Measurements from ENCODE around the gene COL6A2. TPM values are rescaled to one million over a fixed set of nuclear protein-coding genes. Genes with fewer than 3 reads are reported as not detected.
"Not testable (repeated sequence)": the region's sequence is repeated elsewhere in the genome, so short reads cannot be mapped to it uniquely, and the experiment has no call there.

The COL6A2 gene
- total and polyA plus RNA-seq, 2 experiments from 2014 or later = 650 to 1,939 TPM

- no peak overlapping the region for H2AFZ ChIP-seq
- H3K27ac ChIP-seq = no peak overlapping the region
- H3K4me2 ChIP-seq (ENCODE audit: unreplicated experiment) = no peak overlapping the region
- H3K27me3 ChIP-seq (replicated peaks; ENCODE audit: insufficient read depth) = no peaks in the 10 kb centered on the region
- no peak overlapping the region for H3K4me3 ChIP-seq
- H3K9me3 ChIP-seq (ENCODE audit: low read depth) = no peaks in the 10 kb centered on the region
- DNase-seq = no peak
- TF ChIP-seq EZH2 (IDR thresholded peaks at IDR 0.05; ENCODE audit: insufficient read depth, poor library complexity, severe bottlenecking) (no peak), EZH2phosphoT487 (IDR thresholded peaks at IDR 0.05; ENCODE audit: insufficient read depth, low read depth) (no peak)
- H3K9ac ChIP-seq = no peak overlapping the region
- H3K9me2 ChIP-seq (ENCODE audit: insufficient read depth) = no peaks in the 10 kb centered on the region
- in situ Hi-C loops (cut with MboI) = no loop called here
- H3K36me3 ChIP-seq (ENCODE audit: low read depth) = no peaks in the 10 kb centered on the region
- H3F3A ChIP-seq (ENCODE audit: insufficient read depth) = no peaks in the 10 kb centered on the region; the same call in 1 of the 2 replicates
- no peaks in the 10 kb centered on the region for H4K20me1 ChIP-seq (ENCODE audit: insufficient read depth)
- no peaks in the 10 kb centered on the region for H3K79me2 ChIP-seq (ENCODE audit: insufficient read depth)
- no peaks in the 10 kb centered on the region for H3K4me1 ChIP-seq (ENCODE audit: insufficient read depth)
Observed at GRCh38 chr21:46165098-46165497, 67.2 kb downstream of the COL6A2 start.

DNA sequence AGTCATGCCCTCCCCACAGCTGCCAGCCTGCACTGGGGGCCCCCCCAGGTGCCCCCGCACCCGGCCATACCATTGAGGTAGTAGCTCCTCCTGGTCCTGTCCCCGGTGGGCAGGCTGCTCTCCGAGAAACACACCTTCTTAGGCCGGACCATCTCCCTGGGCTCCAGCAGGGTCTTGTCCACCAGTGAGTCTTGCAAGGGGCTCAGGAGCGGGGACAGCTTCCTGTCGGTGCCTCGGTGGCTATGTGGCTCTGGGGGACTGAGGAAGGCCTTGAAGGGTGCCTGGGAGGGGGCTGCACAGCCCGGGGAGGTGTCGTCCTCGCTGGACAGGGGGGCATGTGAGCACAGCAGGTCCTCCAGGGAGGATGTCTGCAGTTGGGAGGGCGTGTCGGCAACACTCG, 70.3 kb downstream of the COL6A2 start:
- H3K4me2 ChIP-seq (ENCODE audit: unreplicated experiment) = no peak overlapping the region
- H3K4me1 ChIP-seq (ENCODE audit: insufficient read depth) = no peaks in the 10 kb centered on the region
- in situ Hi-C loops (cut with MboI) = no loop called here
- no peak overlapping the region for H2AFZ ChIP-seq
- H4K20me1 ChIP-seq (ENCODE audit: insufficient read depth) = no peaks in the 10 kb centered on the region
- H3K9me2 ChIP-seq (ENCODE audit: insufficient read depth) = no peaks in the 10 kb centered on the region
- H3K79me2 ChIP-seq (ENCODE audit: insufficient read depth) = no peaks in the 10 kb centered on the region
- H3K36me3 ChIP-seq (ENCODE audit: low read depth) = no peaks in the 10 kb centered on the region
- no peak overlapping the region for H3K9ac ChIP-seq
- no peaks in the 10 kb centered on the region; the same call in 1 of the 2 replicates for H3F3A ChIP-seq (ENCODE audit: insufficient read depth)
- no peaks in the 10 kb centered on the region for H3K9me3 ChIP-seq (ENCODE audit: low read depth)
- WGBS, 2 experiments (ENCODE audit: low coverage in 1 of 2, low lambda C conversion rate in 2 of 2, missing lambda C conversion rate in 2 of 2) = 89 to 91% methylated on average over 12 to 14 of the region's 14 CpGs
- H3K4me3 ChIP-seq = no peak overlapping the region
- no peak overlapping the region for H3K27ac ChIP-seq
- DNase-seq = no peak
- no peaks in the 10 kb centered on the region for H3K27me3 ChIP-seq (replicated peaks; ENCODE audit: insufficient read depth)
- TF ChIP-seq EZH2 (IDR thresholded peaks at IDR 0.05; ENCODE audit: insufficient read depth, poor library complexity, severe bottlenecking) (no peak), EZH2phosphoT487 (IDR thresholded peaks at IDR 0.05; ENCODE audit: insufficient read depth, low read depth) (no peak)

DNA sequence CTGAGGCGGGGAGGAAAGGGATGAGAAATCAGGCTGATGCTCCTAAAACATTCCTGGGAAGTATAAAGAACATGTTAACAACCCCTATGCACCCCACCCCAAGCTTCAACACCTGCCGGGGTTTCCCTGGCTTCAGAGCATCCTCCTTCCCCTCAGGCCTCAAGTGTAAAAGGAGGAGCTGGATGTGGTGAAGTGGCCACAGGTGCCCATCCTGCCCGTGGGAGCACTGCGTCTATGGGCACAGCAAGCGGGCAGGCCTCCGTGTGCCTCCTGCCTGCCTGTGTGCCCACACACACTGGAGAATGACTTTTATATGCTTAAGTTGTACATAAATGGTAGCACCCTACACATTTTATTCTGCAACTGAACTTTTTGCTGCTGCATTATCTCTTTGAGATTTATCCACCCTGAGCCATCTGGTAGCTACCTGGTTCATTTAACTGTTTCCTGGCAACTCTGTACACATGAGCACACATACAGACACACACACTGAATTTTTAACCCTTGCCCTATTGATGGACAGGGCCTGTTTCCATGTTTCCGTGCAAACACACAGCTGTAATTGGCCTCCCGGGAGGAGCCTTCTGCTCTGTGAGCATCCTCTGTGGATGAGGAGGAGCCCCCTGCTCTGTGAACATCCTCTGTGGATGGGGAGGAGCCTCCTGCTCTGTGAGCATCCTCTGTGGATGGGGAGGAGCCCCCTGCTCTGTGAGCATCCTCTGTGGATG, 70.9 kb downstream of the COL6A2 start:
- 82 to 89% methylated on average over 7 to 8 of the region's 8 CpGs for WGBS, 2 experiments (ENCODE audit: low coverage in 1 of 2, low lambda C conversion rate in 2 of 2, missing lambda C conversion rate in 2 of 2)
- Histone ChIP-seq H2AFZ (no peak overlapping the region), H3F3A (ENCODE audit: insufficient read depth) (no peaks in the 10 kb centered on the region; the same call in 1 of the 2 replicates), H3K27ac (no peak overlapping the region), H3K27me3 (replicated peaks; ENCODE audit: insufficient read depth) (no peaks in the 10 kb centered on the region), H3K4me2 (ENCODE audit: unreplicated experiment) (no peak overlapping the region), H3K79me2 (ENCODE audit: insufficient read depth) (no peaks in the 10 kb centered on the region), H3K9me2 (ENCODE audit: insufficient read depth) (no peaks in the 10 kb centered on the region), H3K9me3 (ENCODE audit: low read depth) (no peaks in the 10 kb centered on the region), H3K9ac (no peak overlapping the region), H3K4me1 (ENCODE audit: insufficient read depth) (no peaks in the 10 kb centered on the region), H3K36me3 (ENCODE audit: low read depth) (no peaks in the 10 kb centered on the region), H4K20me1 (ENCODE audit: insufficient read depth) (no peaks in the 10 kb centered on the region), H3K4me3 (no peak overlapping the region)
- in situ Hi-C loops (cut with MboI) = no loop called here
- TF ChIP-seq EZH2phosphoT487 (IDR thresholded peaks at IDR 0.05; ENCODE audit: insufficient read depth, low read depth) (no peak), EZH2 (IDR thresholded peaks at IDR 0.05; ENCODE audit: insufficient read depth, poor library complexity, severe bottlenecking) (no peak)
- no peak for DNase-seq

DNA sequence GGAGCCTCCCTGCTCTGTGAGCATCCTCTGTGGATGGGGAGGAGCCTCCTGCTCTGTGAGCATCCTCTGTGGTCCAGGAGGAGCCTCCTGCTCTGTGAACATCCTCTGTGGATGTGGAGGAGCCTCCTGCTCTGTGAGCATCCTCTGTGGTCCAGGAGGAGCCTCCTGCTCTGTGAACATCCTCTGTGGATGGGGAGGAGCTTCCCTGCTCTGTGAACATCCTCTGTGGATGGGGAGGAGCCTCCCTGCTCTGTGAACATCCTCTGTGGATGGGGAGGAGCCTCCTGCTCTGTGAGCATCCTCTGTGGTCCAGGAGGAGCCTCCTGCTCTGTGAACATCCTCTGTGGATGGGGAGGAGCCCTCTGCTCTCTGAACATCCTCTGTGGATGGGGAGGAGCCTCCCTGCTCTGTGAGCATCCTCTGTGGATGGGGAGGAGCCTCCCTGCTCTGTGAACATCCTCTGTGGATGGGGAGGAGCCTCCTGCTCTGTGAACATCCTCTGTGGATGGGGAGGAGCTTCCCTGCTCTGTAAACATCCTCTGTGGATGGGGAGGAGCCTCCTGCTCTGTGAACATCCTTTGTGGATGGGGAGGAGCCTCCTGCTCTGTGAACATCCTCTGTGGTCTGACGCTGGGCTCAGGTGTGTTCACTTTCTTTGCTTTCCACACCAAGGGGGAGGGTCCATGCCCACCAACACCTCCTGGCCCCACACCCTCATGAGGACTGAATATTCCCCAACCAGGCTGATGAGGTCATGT, 72.7 kb downstream of the COL6A2 start:
- in situ Hi-C loops (cut with MboI); H3K4me1 ChIP-seq (ENCODE audit: insufficient read depth); H4K20me1 ChIP-seq (ENCODE audit: insufficient read depth); H3K27me3 ChIP-seq (replicated peaks; ENCODE audit: insufficient read depth); H3F3A ChIP-seq (ENCODE audit: insufficient read depth); H3K9me2 ChIP-seq (ENCODE audit: insufficient read depth); H2AFZ ChIP-seq; H3K27ac ChIP-seq; H3K79me2 ChIP-seq (ENCODE audit: insufficient read depth); H3K9ac ChIP-seq; H3K4me3 ChIP-seq; DNase-seq; H3K4me2 ChIP-seq (ENCODE audit: unreplicated experiment); H3K36me3 ChIP-seq (ENCODE audit: low read depth); H3K9me3 ChIP-seq (ENCODE audit: low read depth): not testable (repeated sequence)
- WGBS, 2 experiments (ENCODE audit: low coverage in 1 of 2, low lambda C conversion rate in 2 of 2, missing lambda C conversion rate in 2 of 2) = 100% methylated on average over 1 of the region's 1 CpG

Measured in GM23248 (cell line).